ENCODE results near the gene CTSF. TPM values are rescaled to one million over a fixed set of nuclear protein-coding genes. Genes with fewer than 3 reads are reported as not detected.

CTSF gene
- total RNA-seq, 1 experiment from 2014 or later: 0.98 TPM

GRCh38 chr11:66603072-66603471 lies 34.7 kb upstream of the CTSF start:
- no peak overlapping the region for H3K4me2 ChIP-seq (ENCODE audit: insufficient read depth, insufficient read length, low read length)
- H2AFZ ChIP-seq (ENCODE audit: low read length): no peak overlapping the region
- no peaks in the 10 kb centered on the region for H3K23me2 ChIP-seq (ENCODE audit: insufficient read length, low read depth, low read length, poor library complexity, severe bottlenecking)
- no peak overlapping the region for H3K9ac ChIP-seq (ENCODE audit: extremely low read depth, insufficient read length, low read length)
- no peaks in the 10 kb centered on the region for H3K79me2 ChIP-seq (ENCODE audit: insufficient read depth, low read length)
- Mint-ChIP-seq H3K4me3 (no peak overlapping the region), H3K36me3 (ENCODE audit: insufficient read depth in 1 of 3, low read depth in 3 of 3) (peaks cover 2 to 77% (median 56%) of the 10 kb centered on the region in 3 experiments; a peak in 6 of 7 replicates), H3K4me1 (no peaks in the 10 kb centered on the region), H3K27ac (peak overlapping the region in 1 of 3 experiments; percentile 75; a peak in 1 of 7 replicates), H3K27me3 (ENCODE audit: low read depth) (no peaks in the 10 kb centered on the region), H3K9me3 (no peaks in the 10 kb centered on the region)
- H3K4me1 ChIP-seq (ENCODE audit: insufficient read depth, low read length): no peaks in the 10 kb centered on the region
- no peak overlapping the region for H4K8ac ChIP-seq (replicated peaks; ENCODE audit: insufficient read length, low read depth, low read length)
- no peak overlapping the region for H3K14ac ChIP-seq (ENCODE audit: insufficient read depth, low read length)
- no peak overlapping the region for H3K56ac ChIP-seq (ENCODE audit: insufficient read length, low read depth, low read length)
- H2BK5ac ChIP-seq (ENCODE audit: insufficient read length, low read length): no peak overlapping the region
- H4K91ac ChIP-seq (ENCODE audit: insufficient read length, low read depth, low read length): no peak overlapping the region
- no peak for TF ChIP-seq CTCF (conservative IDR thresholded peaks at IDR 0.05)
- no peak overlapping the region for H2BK120ac ChIP-seq (ENCODE audit: low read depth, low read length, poor library complexity, severe bottlenecking)
- no peaks in the 10 kb centered on the region for H3K9me3 ChIP-seq (ENCODE audit: control insufficient read depth, low read depth, low read length)
- no peaks in the 10 kb centered on the region for H4K20me1 ChIP-seq (ENCODE audit: control insufficient read depth, insufficient read depth, insufficient read length)
- no peak overlapping the region for H3K4ac ChIP-seq (ENCODE audit: low read depth, low read length)
- H2AK5ac ChIP-seq (ENCODE audit: insufficient read length, low read length): no peak overlapping the region
- no peak overlapping the region for H3K27ac ChIP-seq (ENCODE audit: insufficient read length, low read depth, low read length)
- H3K23ac ChIP-seq (ENCODE audit: insufficient read length, low read depth, low read length): no peak overlapping the region
- H2BK20ac ChIP-seq (ENCODE audit: low read depth, low read length, poor library complexity, severe bottlenecking): no peak overlapping the region
- H3K27me3 ChIP-seq (ENCODE audit: insufficient read depth, low read length): no peaks in the 10 kb centered on the region
- no peak overlapping the region for H4K5ac ChIP-seq (ENCODE audit: insufficient read length, low read depth, low read length)
- no CpG with 5 or more reads among the region's 6 CpGs for WGBS (ENCODE audit: extremely low coverage, insufficient read length, low lambda C conversion rate)
- no peak overlapping the region for H2BK12ac ChIP-seq (ENCODE audit: insufficient read length, low read depth, low read length)
- H3K18ac ChIP-seq (ENCODE audit: insufficient read length, low read depth, low read length): no peak overlapping the region
- H2BK15ac ChIP-seq (ENCODE audit: low read depth, low read length): no peak overlapping the region
- no peak for DNase-seq
- H3T11ph ChIP-seq (ENCODE audit: low read length): no peak overlapping the region
- H3K79me1 ChIP-seq (ENCODE audit: insufficient read depth, low read depth, low read length, poor library complexity, severe bottlenecking): no peaks in the 10 kb centered on the region
